NCI-H1105 treated with DMSO at 0.1 percent for 48 hours (cell line): ENCODE data around the gene ST8SIA6.
"Not testable (repeated sequence)": the region's sequence is repeated elsewhere in the genome, so short reads cannot be mapped to it uniquely, and the experiment has no call there.

Experiments
- DNase-seq: peaks from one replicate; lab custom pipeline; 2025; lab: John Stamatoyannopoulos, UW

ST8SIA6 gene

GRCh38 chr10:17344206-17344605, 110.2 kb downstream of the ST8SIA6 start:
- no peak for DNase-seq

- DNase-seq: no peak
Measured at GRCh38 chr10:17343118-17343517, 111.3 kb downstream of the ST8SIA6 start.

GRCh38 chr10:17340144-17340829, 114.1 kb downstream of the ST8SIA6 start:
- DNase-seq: no peak

- no peak for DNase-seq
Measured at GRCh38 chr10:17335065-17335464, 119.3 kb downstream of the ST8SIA6 start.

- no peak for DNase-seq
Measured at GRCh38 chr10:17330501-17330900, 123.9 kb downstream of the ST8SIA6 start.

- no peak for DNase-seq
Measured at GRCh38 chr10:17326377-17326776, 128.0 kb downstream of the ST8SIA6 start.

- not testable (repeated sequence) for DNase-seq
Measured at GRCh38 chr10:17321957-17322356, 132.4 kb downstream of the ST8SIA6 start.

- DNase-seq: no peak
Measured at GRCh38 chr10:17316488-17317170, 137.8 kb downstream of the ST8SIA6 start.

- no peak for DNase-seq
Measured at GRCh38 chr10:17309435-17309834, 145.0 kb downstream of the ST8SIA6 start.

GRCh38 chr10:17307123-17307522, 147.3 kb downstream of the ST8SIA6 start:
- no peak for DNase-seq

GRCh38 chr10:17292375-17292774, 162.0 kb downstream of the ST8SIA6 start:
- DNase-seq: no peak

GRCh38 chr10:17290226-17290625, 164.2 kb downstream of the ST8SIA6 start:
- DNase-seq: peak; percentile 3

- no peak for DNase-seq
Measured at GRCh38 chr10:17289763-17290162, 164.6 kb downstream of the ST8SIA6 start.

GRCh38 chr10:17286562-17287550, 167.5 kb downstream of the ST8SIA6 start:
- no peak for DNase-seq

GRCh38 chr10:17282311-17282710, 172.1 kb downstream of the ST8SIA6 start:
- DNase-seq: no peak

- DNase-seq: no peak
Measured at GRCh38 chr10:17278607-17279240, 175.7 kb downstream of the ST8SIA6 start.

- DNase-seq: no peak
Measured at GRCh38 chr10:17276756-17277424, 177.5 kb downstream of the ST8SIA6 start.

- no peak for DNase-seq
Measured at GRCh38 chr10:17273403-17273802, 181.0 kb downstream of the ST8SIA6 start.

- no peak for DNase-seq
Measured at GRCh38 chr10:17272648-17273047, 181.7 kb downstream of the ST8SIA6 start.
